Transverse colon (tissue), 4 donors: ENCODE results near the gene MFAP1. TPM values are rescaled to one million over a fixed set of nuclear protein-coding genes. Genes with fewer than 3 reads are reported as not detected.
A peak's percentile ranks its signal among the peaks of the same experiment; 100 is the strongest.
"Not testable (repeated sequence)": the region's sequence is repeated elsewhere in the genome, so short reads cannot be mapped to it uniquely, and the experiment has no call there.

ENCODE experiments used
- DNase-seq: peaks from one replicate; pipeline ENCODE4 v3.0.0-alpha.2; 2019
- H3K27ac ChIP-seq, 4 donors: fragments of 200-600 bp; sonication (generic); 2 replicates each; pipeline ENCODE4 v1.5.1; 2016 to 2018; ENCODE audit warnings: inconsistent platforms in 4 of 4
- H3K27me3 ChIP-seq: fragments of 200-600 bp; sonication (generic); 2 replicates; pipeline ENCODE4 v1.5.1; 2017; ENCODE audit warnings: inconsistent platforms
- H3K36me3 ChIP-seq, 4 donors: fragments of 200-600 bp; sonication (generic); 2 replicates each; pipeline ENCODE4 v1.5.1; 2017 to 2019; ENCODE audit warnings: inconsistent platforms in 4 of 4
- H3K4me1 ChIP-seq, 4 donors: fragments of 200-600 bp; sonication (generic); 2 replicates each; pipeline ENCODE4 v1.5.1; 2017 to 2020; ENCODE audit warnings: inconsistent platforms in 4 of 4
- H3K4me3 ChIP-seq, 4 donors: fragments of 200-600 bp; sonication (generic); 1 replicate in 1 of 4; 2 replicates in 3 of 4; pipeline versions ENCODE4 v1.5.1 to v1.6.1; 2017 to 2019; ENCODE audit warnings: inconsistent platforms in 4 of 4
- H3K9me3 ChIP-seq, 2 donors: fragments of 200-600 bp; sonication (generic); 2 replicates each; pipeline ENCODE4 v1.5.1; 2017 to 2019; ENCODE audit warnings: inconsistent platforms in 2 of 2
- EP300 ChIP-seq: sonication (generic); formaldehyde crosslinking; IDR thresholded peaks from one replicate; pipeline ENCODE4 v1.6.1; 2017; ENCODE audit warnings: antibody characterized with exemption, low read depth
- POLR2A ChIP-seq: fragments of 450-650 bp; IDR thresholded peaks from one replicate; pipeline ENCODE4 v1.6.1; 2016; ENCODE audit warnings: antibody characterized with exemption, mild to moderate bottlenecking, moderate library complexity
- POLR2AphosphoS5 ChIP-seq, 3 donors: sonication (generic); formaldehyde crosslinking; IDR thresholded peaks; one replicate each; pipeline ENCODE4 v1.6.1; 2016; ENCODE audit warnings: antibody characterized with exemption in 3 of 3
- WGBS, 2 donors: methylation state at CpG; one replicate each; pipeline ENCODE4 v1.1.5; 2018; ENCODE audit warnings: low coverage in 1 of 2; 5-methylcytosine and 5-hydroxymethylcytosine counted together
- in situ Hi-C, 4 donors: fragments of 200-750 bp; cut with MboI; loops; one replicate each; pipeline versions ENCODE4 v1.15.0 to v1.15.1; 2017; ENCODE audit warnings: low sequenced_read_pairs in 3 of 4, low pct_ligation_motif_present in 1 of 4, low pct_unique_long_range_greater_than_20kb in 1 of 4
- intact Hi-C: fragments of 100-400 bp; cut with DNase I; formaldehyde crosslinking; loops from one replicate; pipeline ENCODE4 v1.15.1; 2023; ENCODE audit warnings: low total_unique reads
- total RNA-seq, 4 donors: library from RNA; depleted of rRNA; stranded (reverse); fragments of >200 nt; gene quantifications; one replicate each; pipeline ENCODE4 v1.1.0, GENCODE V29; 2016
- TF ChIP-seq, protein P1 (sequence below), 5 experiments: fragments of 200-600 bp in 3 of 5; fragments of 450-650 bp in 2 of 5; sonication (generic) in 3 of 5; IDR thresholded peaks; 1 replicate in 2 of 5; 2 replicates in 3 of 5; pipeline ENCODE4 v1.5.1; 2016 to 2017; ENCODE audit warnings: antibody characterized with exemption in 5 of 5, inconsistent platforms in 3 of 5, mild to moderate bottlenecking in 2 of 5, moderate library complexity in 1 of 5

MFAP1 gene
- total RNA-seq, 4 donors from 2014 or later: 9.8 to 32.9 (median 16.3) TPM

DNA sequence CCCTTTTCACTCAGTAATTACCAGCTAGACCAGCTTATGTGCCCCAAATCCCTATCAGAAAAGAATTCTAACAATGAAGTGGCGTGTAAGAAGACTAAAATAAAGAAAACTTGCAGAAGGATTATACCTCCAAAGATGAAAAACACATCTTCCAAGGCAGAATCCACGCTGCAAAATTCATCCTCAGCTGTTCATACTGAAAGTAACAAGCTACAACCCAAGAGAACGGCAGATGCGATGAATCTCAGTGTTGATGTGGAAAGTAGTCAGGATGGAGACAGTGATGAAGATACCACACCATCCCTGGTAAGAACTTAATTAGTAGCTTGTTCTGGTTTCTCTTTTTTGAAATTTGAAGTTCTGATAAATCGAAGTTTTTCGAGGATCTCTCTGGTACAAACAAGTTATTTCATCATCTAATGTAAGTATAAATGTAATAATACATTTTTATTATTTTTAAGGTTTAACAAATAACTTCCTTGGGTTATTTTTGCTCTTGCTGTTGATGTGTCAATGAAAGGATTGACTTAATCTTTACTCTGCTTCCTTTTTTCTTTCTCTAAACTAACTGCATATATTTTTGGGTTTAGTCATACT, 3.7 kb upstream of the MFAP1 start:
- Histone ChIP-seq H3K4me1 (peaks cover 7 to 35% (median 21%) of the 10 kb centered on the region in 4 donors), H3K4me3 (peak overlapping the region in 1 of 4 donors; percentile 4), H3K27ac (peak overlapping the region; percentile 73 to 84 (median 78)), H3K36me3 (no peaks in the 10 kb centered on the region), H3K27me3 (no peaks in the 10 kb centered on the region), H3K9me3 (no peaks in the 10 kb centered on the region)
- in situ Hi-C loops (no loop called here), intact Hi-C loops (no loop called here)
- 50 to 52% methylated on average over 6 of the region's 6 CpGs for WGBS, 2 donors
- no peak for DNase-seq
- TF ChIP-seq POLR2AphosphoS5 (IDR thresholded peaks at IDR 0.05): no peak
- TF ChIP-seq POLR2A: no peak

DNA sequence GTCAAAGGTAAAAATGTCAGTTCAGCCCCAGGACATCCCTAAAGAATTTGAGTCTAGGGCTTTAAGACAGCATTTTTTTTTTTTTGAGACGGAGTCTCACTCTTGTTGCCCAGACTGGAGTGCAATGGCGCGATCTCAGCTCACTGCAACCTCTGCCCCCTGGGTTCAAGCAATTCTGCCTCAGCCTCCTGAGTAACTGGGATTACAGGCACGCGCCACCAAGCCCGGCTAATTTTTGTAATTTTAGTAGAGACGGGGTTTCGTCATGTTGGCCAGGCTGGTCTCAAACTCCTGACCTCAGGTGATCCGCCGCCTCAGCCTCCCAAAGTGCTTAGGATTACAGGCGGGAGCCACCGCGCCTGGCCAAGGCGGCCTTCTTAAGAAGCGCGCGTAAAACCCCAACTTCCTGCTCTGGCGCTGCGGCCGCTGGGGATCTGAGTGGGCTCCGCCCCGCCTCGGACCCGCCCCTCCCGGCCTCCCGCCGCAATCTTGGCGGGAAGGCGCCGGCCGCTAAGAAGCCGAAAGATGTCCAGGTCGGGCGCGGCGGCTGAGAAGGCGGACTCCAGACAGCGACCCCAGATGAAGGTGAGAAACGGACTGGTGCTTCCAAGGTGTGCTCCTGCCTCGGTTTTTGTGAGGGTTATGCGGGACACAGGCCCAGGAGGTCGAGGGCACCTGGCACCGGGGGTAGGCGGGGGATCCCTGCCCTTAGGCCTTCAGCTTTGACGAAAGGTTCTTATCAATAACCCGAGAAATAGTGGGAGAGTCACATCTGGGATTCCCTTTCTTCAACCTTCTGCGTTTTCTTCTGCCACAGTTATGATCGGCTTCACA, 2.2 kb upstream of the MFAP1 start, which contains the start of gene WDR76:
Gene WDR76, plus strand, starts transcription at position 495 of the 834 bp plus-strand sequence. Its CDS starts 31 bp downstream, at position 526.
- peak within 1 kb of the TSS; percentile 73 to 84 (median 78) for H3K27ac ChIP-seq
- 0 to 4% methylated on average over 3 to 34 of the region's 48 CpGs for WGBS, 2 donors
- DNase-seq: peak; percentile 90
- H3K27me3 ChIP-seq: no peaks in the 10 kb centered on the region
- H3K4me3 ChIP-seq: peak within 1 kb of the TSS; percentile 27 to 56 (median 40)
- H3K9me3 ChIP-seq: no peaks in the 10 kb centered on the region
- no peak for TF ChIP-seq POLR2A
- TF ChIP-seq POLR2AphosphoS5 (IDR thresholded peaks at IDR 0.05): peak; percentile 38 to 64 (median 52)
- H3K36me3 ChIP-seq: no peaks in the 10 kb centered on the region
- peaks cover 7 to 49% (median 27%) of the 10 kb centered on the region in 4 donors for H3K4me1 ChIP-seq
- intact Hi-C loops (no loop called here), in situ Hi-C loops (no loop called here)

DNA sequence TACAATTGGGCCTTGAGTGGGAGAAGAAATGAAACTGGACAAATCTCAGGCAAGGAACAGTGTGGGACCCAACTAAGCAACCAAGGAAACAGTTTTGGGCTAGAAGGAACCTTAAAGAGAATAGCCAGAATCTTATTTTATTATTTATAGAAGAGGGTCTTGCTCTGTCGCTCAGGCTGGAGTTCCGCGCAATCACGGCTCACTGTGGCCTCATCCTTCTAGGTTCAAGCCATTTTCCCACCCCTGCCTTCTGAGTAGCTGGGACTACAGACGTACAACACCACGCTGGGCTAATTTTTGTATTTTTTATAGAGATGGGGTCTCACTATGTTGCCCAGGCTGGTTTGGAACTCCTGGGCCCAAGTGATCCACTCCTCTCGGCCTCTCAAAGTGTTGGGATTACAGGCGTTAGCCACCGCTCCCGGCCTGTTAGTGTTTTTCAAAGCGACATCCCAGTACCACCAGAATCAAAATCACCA, 1.6 kb upstream of the MFAP1 start:
- H3K27ac ChIP-seq: peak overlapping the region; percentile 73 to 84 (median 78)
- peaks cover 7 to 56% (median 31%) of the 10 kb centered on the region in 4 donors for H3K4me1 ChIP-seq
- TF ChIP-seq POLR2A (no peak), POLR2AphosphoS5 (IDR thresholded peaks at IDR 0.05) (no peak), EP300 (no peak)
- TF ChIP-seq, protein P1, sequence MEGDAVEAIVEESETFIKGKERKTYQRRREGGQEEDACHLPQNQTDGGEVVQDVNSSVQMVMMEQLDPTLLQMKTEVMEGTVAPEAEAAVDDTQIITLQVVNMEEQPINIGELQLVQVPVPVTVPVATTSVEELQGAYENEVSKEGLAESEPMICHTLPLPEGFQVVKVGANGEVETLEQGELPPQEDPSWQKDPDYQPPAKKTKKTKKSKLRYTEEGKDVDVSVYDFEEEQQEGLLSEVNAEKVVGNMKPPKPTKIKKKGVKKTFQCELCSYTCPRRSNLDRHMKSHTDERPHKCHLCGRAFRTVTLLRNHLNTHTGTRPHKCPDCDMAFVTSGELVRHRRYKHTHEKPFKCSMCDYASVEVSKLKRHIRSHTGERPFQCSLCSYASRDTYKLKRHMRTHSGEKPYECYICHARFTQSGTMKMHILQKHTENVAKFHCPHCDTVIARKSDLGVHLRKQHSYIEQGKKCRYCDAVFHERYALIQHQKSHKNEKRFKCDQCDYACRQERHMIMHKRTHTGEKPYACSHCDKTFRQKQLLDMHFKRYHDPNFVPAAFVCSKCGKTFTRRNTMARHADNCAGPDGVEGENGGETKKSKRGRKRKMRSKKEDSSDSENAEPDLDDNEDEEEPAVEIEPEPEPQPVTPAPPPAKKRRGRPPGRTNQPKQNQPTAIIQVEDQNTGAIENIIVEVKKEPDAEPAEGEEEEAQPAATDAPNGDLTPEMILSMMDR (IDR thresholded peaks at IDR 0.05): no peak
- no peaks in the 10 kb centered on the region for H3K36me3 ChIP-seq
- no peak for DNase-seq
- WGBS, 2 donors: 97% methylated on average over 11 of the region's 11 CpGs; no CpG with 5 or more reads in 1 of the 2 donors
- intact Hi-C loops: no loop called here
- in situ Hi-C loops: no loop called here
- H3K4me3 ChIP-seq: peak overlapping the region in 3 of 4 donors; percentile 38 to 56 (median 42)
- H3K27me3 ChIP-seq: no peaks in the 10 kb centered on the region
- H3K9me3 ChIP-seq: no peaks in the 10 kb centered on the region

DNA sequence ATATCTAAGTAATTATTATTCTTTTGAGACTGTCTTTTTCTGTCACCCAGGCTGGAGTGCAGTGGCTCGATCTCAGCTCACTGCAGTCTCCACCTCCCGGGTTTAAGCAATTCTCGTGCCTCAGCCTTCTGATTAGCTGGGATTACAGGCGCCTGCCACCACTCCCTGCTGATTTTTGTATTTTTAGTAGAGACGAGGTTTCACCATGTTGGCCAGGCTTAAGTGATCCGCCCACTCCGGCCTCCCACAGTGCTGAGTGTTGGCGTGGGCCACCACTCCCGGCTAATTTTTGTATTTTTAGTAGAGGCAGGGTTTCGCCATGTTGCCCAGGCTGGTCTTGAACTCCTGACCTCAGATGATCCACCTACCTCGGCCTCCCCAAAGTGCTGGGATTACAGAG, 815 bp upstream of the MFAP1 start:
- 90 to 94% methylated on average over 2 to 11 of the region's 11 CpGs for WGBS, 2 donors
- H3K4me3 ChIP-seq, H3K27ac ChIP-seq, DNase-seq, intact Hi-C loops, H3K9me3 ChIP-seq, H3K36me3 ChIP-seq, H3K27me3 ChIP-seq, in situ Hi-C loops: not testable (repeated sequence)
- H3K4me1 ChIP-seq: peaks cover 7 to 63% (median 31%) of the 10 kb centered on the region in 4 donors

DNA sequence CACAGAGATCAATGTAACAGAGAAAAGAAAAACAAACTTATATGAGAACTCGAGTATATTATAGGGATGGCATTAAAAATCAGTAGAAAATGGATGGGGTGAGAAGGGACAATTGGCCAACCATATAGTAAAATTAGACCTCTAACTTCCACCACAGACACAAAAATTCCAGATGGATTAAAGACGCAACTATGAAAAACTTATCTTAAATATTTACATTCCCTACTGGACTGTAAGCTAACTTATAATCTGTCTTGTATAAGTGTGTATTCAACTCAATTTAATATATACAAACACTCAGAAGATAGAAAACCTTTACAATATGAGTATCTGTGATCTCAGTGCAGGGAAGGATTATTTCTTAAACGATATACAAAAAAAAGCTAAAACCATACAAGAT, 3.0 kb downstream of the MFAP1 start:
- Histone ChIP-seq H3K9me3 (no peaks in the 10 kb centered on the region), H3K27me3 (no peaks in the 10 kb centered on the region), H3K27ac (peak overlapping the region in 1 of 4 donors; percentile 7), H3K4me3 (no peak overlapping the region), H3K4me1 (peaks cover 7 to 51% (median 22%) of the 10 kb centered on the region in 4 donors), H3K36me3 (peaks cover 0 to 13% (median 0%) of the 10 kb centered on the region in 4 donors)
- TF ChIP-seq POLR2A: no peak
- TF ChIP-seq, protein P1 (IDR thresholded peaks at IDR 0.05): no peak
- TF ChIP-seq EP300: no peak
- TF ChIP-seq POLR2AphosphoS5 (IDR thresholded peaks at IDR 0.05): no peak
- in situ Hi-C loops (no loop called here), intact Hi-C loops (no loop called here)
- DNase-seq: no peak
- WGBS, 2 donors: 35 to 47% methylated on average over 3 of the region's 3 CpGs

DNA sequence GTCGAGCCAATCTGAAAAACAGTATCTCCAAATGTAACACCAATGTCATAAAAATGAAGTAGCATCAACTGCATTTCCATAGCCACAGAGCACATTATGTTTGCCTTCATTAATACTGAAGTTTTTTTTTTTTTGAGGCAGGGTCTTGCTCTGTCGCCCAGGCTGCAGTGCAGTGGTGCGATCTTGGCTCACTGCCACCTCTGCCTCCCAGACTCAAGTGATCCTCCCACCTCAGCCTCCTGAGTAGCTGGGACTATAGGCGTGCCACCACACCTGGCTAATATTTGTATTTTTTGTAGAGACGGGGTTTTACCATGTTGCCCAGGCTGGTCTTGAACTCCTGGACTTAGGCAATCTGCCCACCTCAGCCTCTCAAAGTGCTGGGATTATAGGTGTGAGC, 9.4 kb downstream of the MFAP1 start:
- WGBS, 2 donors: 97% methylated on average over 5 of the region's 5 CpGs; no CpG with 5 or more reads in 1 of the 2 donors
- H3K36me3 ChIP-seq: peaks cover 0 to 56% (median 28%) of the 10 kb centered on the region in 4 donors
- H3K4me3 ChIP-seq, H3K27ac ChIP-seq, H3K4me1 ChIP-seq, in situ Hi-C loops, DNase-seq, H3K27me3 ChIP-seq, intact Hi-C loops, H3K9me3 ChIP-seq: not testable (repeated sequence)
